ENCODE measurements around the gene LIN28A.
A peak's percentile ranks its signal among the peaks of the same experiment; 100 is the strongest.
"Not testable (repeated sequence)": the region's sequence is repeated elsewhere in the genome, so short reads cannot be mapped to it uniquely, and the experiment has no call there.

The LIN28A gene, protein sequence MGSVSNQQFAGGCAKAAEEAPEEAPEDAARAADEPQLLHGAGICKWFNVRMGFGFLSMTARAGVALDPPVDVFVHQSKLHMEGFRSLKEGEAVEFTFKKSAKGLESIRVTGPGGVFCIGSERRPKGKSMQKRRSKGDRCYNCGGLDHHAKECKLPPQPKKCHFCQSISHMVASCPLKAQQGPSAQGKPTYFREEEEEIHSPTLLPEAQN

GRCh38 chr1:26410706-26411623 lies at the start of gene LIN28A:
TSS of gene LIN28A (plus strand) at chr1:26410817. CDS start at chr1:26410892, 75 bp downstream.
- DNase-seq (ENCODE audit: low read depth), result no peak

DNA sequence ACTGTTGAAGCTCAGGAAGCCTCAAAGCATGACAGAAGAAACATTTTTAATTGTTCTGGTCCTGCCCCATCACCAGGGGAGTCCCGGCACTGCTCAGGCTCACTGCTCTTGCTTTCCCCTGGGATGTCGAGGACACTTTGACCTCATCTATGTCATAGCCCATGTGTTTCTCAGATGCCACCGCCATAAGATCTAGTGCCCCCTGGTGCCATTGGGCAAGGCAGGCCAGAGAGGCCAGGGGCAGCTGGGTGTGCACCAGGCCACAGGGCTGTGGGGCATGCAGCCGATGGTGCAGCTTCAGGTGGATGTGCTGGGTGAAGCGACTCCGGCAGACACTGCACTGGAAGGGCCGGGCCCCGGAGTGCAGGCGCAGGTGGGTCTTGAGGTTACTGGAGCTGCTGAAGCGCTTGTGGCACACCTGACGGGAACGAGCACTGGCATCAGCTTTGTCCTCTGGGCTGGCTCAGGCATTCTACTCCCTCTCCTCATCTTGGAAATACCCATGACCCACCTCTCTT lies 49.0 kb upstream of the LIN28A start:
- no peak for DNase-seq (ENCODE audit: low read depth)

- DNase-seq (ENCODE audit: low read depth), result no peak
Measured at GRCh38 chr1:26362331-26362730, 48.3 kb upstream of the LIN28A start.

DNA sequence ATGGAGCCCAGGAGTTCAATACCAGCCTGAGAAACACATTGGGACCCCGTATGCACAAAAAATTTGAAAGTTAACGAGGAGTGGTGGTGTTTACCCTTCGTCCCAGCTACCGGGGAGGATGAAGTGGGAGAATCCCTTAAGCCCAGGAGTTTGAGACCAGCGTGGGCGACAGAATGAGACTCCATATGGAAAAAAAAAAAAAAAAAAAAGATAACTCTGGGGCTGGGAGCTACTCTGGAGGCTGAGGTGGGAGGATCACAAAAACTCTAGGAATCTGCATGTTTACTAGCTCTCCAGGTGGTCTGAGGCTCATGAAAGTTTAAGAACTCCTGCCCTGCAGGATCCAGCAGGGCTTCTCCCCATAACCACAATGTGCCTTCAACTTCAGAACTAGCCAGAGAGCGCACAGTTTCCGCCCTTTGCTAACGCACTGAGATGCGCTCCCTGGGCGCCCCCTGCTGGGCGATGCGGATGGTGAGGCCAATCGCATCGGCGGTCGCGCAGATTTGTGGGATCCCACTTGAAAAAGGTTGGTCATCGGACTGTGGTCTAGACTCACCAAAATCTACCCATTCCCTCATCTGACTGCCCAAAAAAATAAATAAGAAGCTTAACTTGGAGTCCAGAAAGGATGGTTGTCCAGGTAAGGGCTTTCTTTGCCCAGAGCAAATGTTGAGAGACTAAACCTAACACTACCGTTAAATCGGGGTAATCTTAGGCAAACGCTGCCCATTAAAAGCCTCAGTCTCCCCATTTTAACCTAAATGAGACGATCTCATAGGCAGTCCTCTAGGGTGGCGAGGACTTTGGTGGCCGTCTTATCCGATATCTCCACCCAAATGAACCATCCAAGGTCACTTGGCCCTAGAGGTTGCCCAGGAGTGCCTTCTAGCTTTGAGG lies 46.8 kb upstream of the LIN28A start:
- peak; percentile 60 for DNase-seq (ENCODE audit: low read depth)

DNA sequence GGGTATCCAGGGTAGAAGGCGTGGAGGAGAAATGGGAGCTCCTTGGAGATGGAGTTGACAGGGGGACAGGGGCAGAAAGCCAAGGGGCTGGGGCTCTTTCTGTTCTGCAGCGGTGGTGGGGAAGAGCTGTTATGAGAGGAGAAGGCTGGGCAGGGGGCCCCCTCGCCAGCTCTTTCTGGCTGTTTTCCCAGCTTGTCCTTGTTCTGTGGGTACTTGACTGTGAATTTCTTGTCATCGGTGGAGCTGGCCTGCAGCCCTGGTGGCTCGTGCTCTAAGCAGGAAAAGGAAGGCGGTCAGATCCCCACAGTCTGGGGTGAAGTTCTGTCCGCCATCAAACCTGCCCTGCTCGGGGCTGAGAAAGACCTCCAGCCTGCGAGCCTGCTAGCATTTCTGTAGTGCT lies 45.7 kb upstream of the LIN28A start:
- DNase-seq (ENCODE audit: low read depth), result no peak

GRCh38 chr1:26367441-26367840 lies 43.2 kb upstream of the LIN28A start:
- no peak for DNase-seq (ENCODE audit: low read depth)

GRCh38 chr1:26368006-26368405 lies 42.6 kb upstream of the LIN28A start:
- DNase-seq (ENCODE audit: low read depth), result no peak

DNA sequence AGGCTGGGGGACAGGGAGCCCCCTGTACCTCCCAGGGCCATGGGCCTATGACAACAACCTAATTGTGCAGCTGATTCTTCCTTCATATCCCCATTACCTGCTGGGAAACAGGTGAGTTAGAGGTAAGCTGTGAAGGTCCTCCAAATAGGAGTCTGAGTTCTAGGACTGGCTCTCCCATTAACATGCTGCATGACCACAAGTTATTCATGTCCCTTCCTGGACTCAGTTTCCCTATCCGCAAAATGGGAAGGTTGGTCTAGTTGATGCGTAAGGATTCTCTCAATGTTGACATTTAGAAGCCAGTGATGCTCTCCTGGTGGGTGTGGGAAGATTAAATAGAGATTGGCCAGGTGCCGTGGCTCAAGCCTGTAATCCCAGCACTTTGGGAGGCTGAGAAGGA lies 42.1 kb upstream of the LIN28A start:
- DNase-seq (ENCODE audit: low read depth), result no peak

DNA sequence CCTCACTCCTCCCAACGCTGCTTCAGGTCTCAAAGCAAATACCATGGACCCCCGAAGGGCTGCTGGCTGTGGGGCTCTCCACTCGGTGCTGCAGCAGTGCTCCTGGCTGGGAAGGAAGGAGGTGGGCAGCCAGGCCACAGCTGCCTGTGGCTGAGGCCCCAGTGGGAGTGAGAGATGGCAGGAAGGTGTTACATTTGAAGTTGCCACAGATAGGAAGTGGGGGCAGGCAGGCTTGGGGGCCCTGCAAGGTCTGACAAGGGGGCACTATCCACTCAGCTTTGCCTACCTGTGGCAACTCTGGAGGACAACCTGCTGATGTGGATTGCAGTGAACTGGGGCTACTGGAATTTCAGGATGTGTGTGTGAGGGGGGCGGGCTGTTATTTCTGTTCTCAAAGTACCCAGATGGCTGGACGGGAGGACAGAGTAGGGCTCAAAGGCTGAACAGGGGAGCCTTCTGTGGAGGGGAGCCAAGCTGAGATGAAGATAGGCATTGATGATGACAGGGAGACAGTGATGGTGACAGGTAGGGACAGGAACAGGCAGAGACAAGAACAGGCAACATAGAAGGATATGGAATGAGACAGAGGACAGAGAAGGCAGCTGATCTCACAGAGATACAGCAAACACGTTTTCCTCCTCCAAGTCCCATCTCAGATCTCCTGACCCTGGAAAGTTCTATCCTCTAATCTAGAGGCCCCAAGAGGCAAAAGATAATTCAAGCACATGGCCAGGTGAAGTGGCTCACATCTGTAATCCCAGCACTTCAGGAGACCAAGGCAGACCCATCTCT lies 39.8 kb upstream of the LIN28A start:
- no peak for DNase-seq (ENCODE audit: low read depth)

- peak; percentile 27 for DNase-seq (ENCODE audit: low read depth)
Measured at GRCh38 chr1:26372039-26372438, 38.6 kb upstream of the LIN28A start.

DNA sequence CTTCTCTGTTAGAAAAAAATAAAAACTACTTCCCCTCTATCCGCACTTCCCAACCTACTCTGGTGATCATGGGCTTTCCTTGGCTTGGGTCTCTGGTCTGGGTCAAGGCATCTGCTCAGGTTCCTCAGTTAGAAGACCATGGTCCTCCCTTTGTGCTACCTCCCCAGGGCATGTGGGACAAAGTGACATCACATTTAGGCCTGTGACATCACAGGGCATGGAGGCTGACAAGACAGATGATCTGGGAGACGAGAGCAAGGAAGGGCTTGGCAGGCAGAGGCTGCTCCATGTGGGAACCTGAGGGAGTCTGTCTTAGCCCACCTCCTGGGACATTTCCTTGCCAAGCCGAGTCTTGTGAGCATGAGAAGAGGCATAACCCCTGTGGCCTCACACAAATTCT lies 38.0 kb upstream of the LIN28A start, which contains the start of gene ZNF683:
ZNF683 (minus strand) TSS at position 140 of the 400 bp plus-strand sequence. CDS start 4,179 bp downstream, outside the sequence.
- DNase-seq (ENCODE audit: low read depth), result not testable (repeated sequence)

GRCh38 chr1:26373281-26373680 lies 37.3 kb upstream of the LIN28A start:
- DNase-seq (ENCODE audit: low read depth), result no peak

DNA sequence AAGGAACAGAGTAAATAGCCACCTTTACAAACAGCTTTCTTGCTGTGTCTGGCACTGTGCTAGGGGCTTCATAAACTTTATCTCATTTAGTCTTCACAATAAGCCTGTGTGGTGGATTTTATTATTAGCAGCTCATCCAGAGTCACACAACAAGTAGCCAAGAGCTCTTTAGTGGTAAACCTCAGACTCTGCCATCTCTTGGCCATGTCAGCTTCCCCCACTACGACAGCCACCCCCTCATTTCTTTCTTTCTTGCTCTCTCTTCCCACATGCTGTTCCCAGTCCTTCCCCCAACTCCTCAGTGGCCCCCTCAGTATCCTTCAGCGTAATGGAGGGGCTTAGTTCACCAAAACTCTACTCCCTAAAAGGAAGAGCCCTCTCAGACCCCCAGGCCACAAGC lies 36.8 kb upstream of the LIN28A start:
- no peak for DNase-seq (ENCODE audit: low read depth)

DNA sequence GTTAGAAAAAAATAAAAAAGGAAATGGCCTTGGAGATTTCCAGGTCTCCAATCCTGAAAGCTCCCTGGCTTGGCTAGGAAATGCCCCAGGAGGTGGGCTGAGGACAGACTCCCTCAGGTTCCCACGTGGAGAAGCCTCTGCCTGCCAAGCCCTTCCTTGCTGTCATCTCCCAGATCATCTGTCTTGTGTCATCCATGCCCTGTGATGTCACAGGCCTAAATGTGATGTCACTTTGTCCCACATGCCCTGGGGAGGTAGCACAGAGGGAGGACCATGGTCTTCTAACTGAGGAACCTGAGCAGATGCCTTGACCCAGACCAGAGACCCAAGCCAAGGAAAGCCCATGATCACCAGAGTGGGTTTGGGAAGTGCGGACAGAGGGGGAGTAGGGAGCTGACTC lies 36.3 kb upstream of the LIN28A start:
- DNase-seq (ENCODE audit: low read depth), result peak; percentile 45

- DNase-seq (ENCODE audit: low read depth), result no peak
Measured at GRCh38 chr1:26375081-26375480, 35.5 kb upstream of the LIN28A start.

GRCh38 chr1:26376050-26376449 lies 34.6 kb upstream of the LIN28A start:
- DNase-seq (ENCODE audit: low read depth), result no peak

- DNase-seq (ENCODE audit: low read depth), result peak; percentile 99
Measured at GRCh38 chr1:26378088-26378878, 32.3 kb upstream of the LIN28A start.

- no peak for DNase-seq (ENCODE audit: low read depth)
Measured at GRCh38 chr1:26378879-26379251, 31.8 kb upstream of the LIN28A start.

DNA sequence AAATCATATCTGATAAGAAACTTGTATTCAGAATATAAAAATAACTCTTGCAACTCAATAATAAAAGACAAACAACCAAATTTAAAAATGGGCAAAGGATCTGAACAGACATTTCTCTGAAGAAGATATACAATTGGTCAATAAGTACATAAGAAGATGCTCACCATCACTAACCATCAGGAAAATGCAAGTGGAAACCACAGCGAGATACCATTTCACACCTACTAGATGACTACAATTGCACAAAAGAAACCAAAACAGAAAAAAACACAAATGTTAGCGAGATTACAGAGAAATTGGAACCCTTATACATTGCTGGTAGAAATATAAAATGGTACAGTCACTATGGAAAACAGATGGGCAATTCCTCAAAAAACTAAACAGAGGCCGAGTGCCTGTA lies 26.5 kb upstream of the LIN28A start:
- DNase-seq (ENCODE audit: low read depth), result no peak

GRCh38 chr1:26385063-26385462 lies 25.6 kb upstream of the LIN28A start:
- not testable (repeated sequence) for DNase-seq (ENCODE audit: low read depth)
